Measurements from ENCODE around the gene MMP19. TPM values are rescaled to one million over a fixed set of nuclear protein-coding genes. Genes with fewer than 3 reads are reported as not detected.
"Not testable (repeated sequence)": the region's sequence is repeated elsewhere in the genome, so short reads cannot be mapped to it uniquely, and the experiment has no call there.

Gene MMP19
- total and polyA plus RNA-seq, 2 of the 4 experiments (the other 2 are of a cell fraction), result 9.9 to 34.7 TPM

DNA sequence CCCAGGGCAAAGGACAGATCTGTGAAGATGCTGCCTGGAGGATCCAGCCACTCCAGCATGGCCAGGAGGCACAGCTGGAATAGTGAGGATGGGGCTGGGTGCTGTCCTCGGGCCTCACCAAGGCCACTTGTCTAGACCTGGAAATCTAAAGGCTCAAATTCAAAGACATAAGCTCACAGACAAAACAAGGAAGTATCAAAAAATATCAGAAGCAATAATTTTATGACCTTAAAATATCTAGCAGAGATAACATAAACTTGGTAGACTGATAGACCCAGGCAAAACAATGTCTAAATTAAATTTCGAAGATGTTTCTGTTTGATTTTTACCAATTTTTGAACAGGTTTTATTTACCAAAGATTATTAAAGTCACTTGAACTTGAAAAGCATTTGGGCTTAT, 22.6 kb upstream of the MMP19 start:
- dilution Hi-C loops (cut with HindIII; ENCODE audit: low sequenced_read_pairs, unreplicated experiment) (no loop called here), in situ Hi-C loops (cut with MboI; ENCODE audit: low sequenced_read_pairs) (no loop called here), intact Hi-C loops (cut with micrococcal nuclease) (no loop called here)
- no peak overlapping the region for H3K56ac ChIP-seq (ENCODE audit: extremely low read depth, insufficient read depth, low read length)
- no peak overlapping the region for H4K8ac ChIP-seq (ENCODE audit: low read depth in 2 of 2, low read length in 2 of 2)
- no peak overlapping the region for H2BK120ac ChIP-seq (ENCODE audit: low read depth, low read length)
- no peak overlapping the region for H3K4ac ChIP-seq (ENCODE audit: low read depth, low read length)
- no TSS peak for BruUV-seq (replicated peaks)
- H2AFZ ChIP-seq (replicated peaks; ENCODE audit: low read length, poor library complexity), result no peak overlapping the region
- no peak overlapping the region for H3K27ac ChIP-seq (ENCODE audit: insufficient read depth, low read length)
- no peak overlapping the region for H3K14ac ChIP-seq (replicated peaks; ENCODE audit: low read depth, low read length)
- no peaks in the 10 kb centered on the region; the same call in 1 of the 2 replicates for H3K9me3 ChIP-seq (ENCODE audit: control insufficient read depth, insufficient read depth, low read length)
- no peak overlapping the region for H3K18ac ChIP-seq (ENCODE audit: low read depth, low read length)
- H3K23ac ChIP-seq (ENCODE audit: low read depth, low read length), result no peak overlapping the region
- no CpG with 5 or more reads among the region's 2 CpGs for WGBS, 2 experiments (ENCODE audit: extremely low coverage in 2 of 2, insufficient read length in 1 of 2)
- H4K20me1 ChIP-seq (ENCODE audit: insufficient read depth, low read length), result no peaks in the 10 kb centered on the region
- no peak overlapping the region for H4K5ac ChIP-seq (ENCODE audit: low read depth, low read length)
- no peak overlapping the region for H3K4me2 ChIP-seq (ENCODE audit: low read depth, low read length)
- no peak overlapping the region for H4K91ac ChIP-seq (ENCODE audit: insufficient read depth, low read depth, low read length)
- no peaks in the 10 kb centered on the region for H3K27me3 ChIP-seq (ENCODE audit: control insufficient read depth, insufficient read depth, low read length)
- H2BK5ac ChIP-seq (ENCODE audit: low read depth, low read length, poor library complexity, severe bottlenecking), result no peak overlapping the region
- no peak overlapping the region for H2AK9ac ChIP-seq (replicated peaks; ENCODE audit: low read depth, low read length, poor library complexity)
- H3K4me1 ChIP-seq (ENCODE audit: control insufficient read depth, insufficient read depth, low read length), result no peaks in the 10 kb centered on the region
- no peak overlapping the region for H2AK5ac ChIP-seq (ENCODE audit: low read depth, low read length)
- CTCF ChIA-PET, result interaction anchor here (0.6 kb wide), 1 partner anchor 22 kb away, joined by 3 read pairs; no protein-coding TSS in a partner anchor
- POLR2A ChIA-PET (ENCODE audit: unreplicated experiment), result no interaction called here
- no peaks in the 10 kb centered on the region for H3K79me1 ChIP-seq (ENCODE audit: low read depth in 1 of 2, low read length in 2 of 2)
- H2BK20ac ChIP-seq (ENCODE audit: low read depth, low read length), result no peak overlapping the region
- H3K9me1 ChIP-seq (ENCODE audit: insufficient read depth, low read length), result no peaks in the 10 kb centered on the region
- H3K36me3 ChIP-seq (ENCODE audit: control insufficient read depth, insufficient read depth, low read length), result no peaks in the 10 kb centered on the region
- H3K9ac ChIP-seq (ENCODE audit: low read depth, low read length), result no peak overlapping the region
- no peak overlapping the region for H2BK15ac ChIP-seq (ENCODE audit: low read depth, low read length)
- H3K4me3 ChIP-seq (ENCODE audit: insufficient read depth, low read depth, low read length), result no peak overlapping the region
- no peak for ATAC-seq (ENCODE audit: low read depth)
- DNase-seq, result no peak
- TF ChIP-seq MAZ (IDR thresholded peaks at IDR 0.05; ENCODE audit: borderline replicate concordance, low read depth, low read length) (no peak), RAD21 (IDR thresholded peaks at IDR 0.05; ENCODE audit: low read length) (no peak), CHD1 (IDR thresholded peaks at IDR 0.05; ENCODE audit: low read depth, low read length) (no peak), FOS (IDR thresholded peaks at IDR 0.05; ENCODE audit: low read depth, low read length) (no peak), CEBPB (IDR thresholded peaks at IDR 0.05; ENCODE audit: low read depth, low read length) (no peak), RCOR1 (IDR thresholded peaks at IDR 0.05; ENCODE audit: insufficient replicate concordance, low read length) (no peak), MAFK (IDR thresholded peaks at IDR 0.05; ENCODE audit: low read depth, low read length) (no peak), USF2 (IDR thresholded peaks at IDR 0.05; ENCODE audit: low read depth, low read length) (no peak)

DNA sequence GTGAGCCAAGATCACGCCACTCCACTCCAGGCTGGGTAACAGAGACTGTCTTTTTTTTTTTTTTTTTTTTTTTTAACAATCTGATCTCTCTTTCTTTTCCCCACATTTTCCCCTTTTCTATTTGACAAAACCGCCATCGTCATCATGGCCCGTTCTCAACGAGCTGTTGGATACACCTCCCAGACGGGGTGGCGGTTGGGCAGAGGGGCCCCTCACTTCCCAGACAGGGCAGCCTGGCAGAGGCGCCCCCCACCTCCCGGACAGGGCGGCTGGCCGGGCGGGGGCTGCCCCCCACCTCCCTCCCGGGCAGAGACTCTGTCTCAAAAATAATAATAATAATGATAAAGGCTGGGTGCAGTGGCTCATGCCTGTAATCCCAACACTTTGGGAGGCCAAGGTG, 20.2 kb upstream of the MMP19 start:
- H3K27me3 ChIP-seq (ENCODE audit: control insufficient read depth, insufficient read depth, low read length); in situ Hi-C loops (cut with MboI; ENCODE audit: low sequenced_read_pairs); H3K9me3 ChIP-seq (ENCODE audit: control insufficient read depth, insufficient read depth, low read length); H2AK9ac ChIP-seq (replicated peaks; ENCODE audit: low read depth, low read length, poor library complexity); H4K91ac ChIP-seq (ENCODE audit: insufficient read depth, low read depth, low read length); ATAC-seq (ENCODE audit: low read depth); H3K4ac ChIP-seq (ENCODE audit: low read depth, low read length); H2AK5ac ChIP-seq (ENCODE audit: low read depth, low read length); CTCF ChIA-PET; H2BK15ac ChIP-seq (ENCODE audit: low read depth, low read length); H3K4me2 ChIP-seq (ENCODE audit: low read depth, low read length); H4K20me1 ChIP-seq (ENCODE audit: insufficient read depth, low read length); H3K4me3 ChIP-seq (ENCODE audit: insufficient read depth, low read depth, low read length); H3K79me1 ChIP-seq (ENCODE audit: low read depth in 1 of 2, low read length in 2 of 2); H4K8ac ChIP-seq (ENCODE audit: low read depth in 2 of 2, low read length in 2 of 2); H3K56ac ChIP-seq (ENCODE audit: extremely low read depth, insufficient read depth, low read length); H3K9me1 ChIP-seq (ENCODE audit: insufficient read depth, low read length); intact Hi-C loops (cut with micrococcal nuclease); H3K23ac ChIP-seq (ENCODE audit: low read depth, low read length); BruUV-seq (replicated peaks); H3K18ac ChIP-seq (ENCODE audit: low read depth, low read length); H2BK20ac ChIP-seq (ENCODE audit: low read depth, low read length); H3K9ac ChIP-seq (ENCODE audit: low read depth, low read length); H3K27ac ChIP-seq (ENCODE audit: insufficient read depth, low read length); H2BK5ac ChIP-seq (ENCODE audit: low read depth, low read length, poor library complexity, severe bottlenecking); DNase-seq; H2AFZ ChIP-seq (replicated peaks; ENCODE audit: low read length, poor library complexity); H2BK120ac ChIP-seq (ENCODE audit: low read depth, low read length); H3K14ac ChIP-seq (replicated peaks; ENCODE audit: low read depth, low read length); H3K4me1 ChIP-seq (ENCODE audit: control insufficient read depth, insufficient read depth, low read length); dilution Hi-C loops (cut with HindIII; ENCODE audit: low sequenced_read_pairs, unreplicated experiment); H3K36me3 ChIP-seq (ENCODE audit: control insufficient read depth, insufficient read depth, low read length); H4K5ac ChIP-seq (ENCODE audit: low read depth, low read length); POLR2A ChIA-PET (ENCODE audit: unreplicated experiment): not testable (repeated sequence)
- WGBS, 2 experiments (ENCODE audit: extremely low coverage in 2 of 2, insufficient read length in 1 of 2), result no CpG with 5 or more reads among the region's 13 CpGs
